Measurements from ENCODE around the gene CAMK2B.

CAMK2B gene

GRCh38 chr7:44348300-44348699 lies 22.9 kb upstream of the CAMK2B start:
- TF ChIP-seq, protein P1, sequence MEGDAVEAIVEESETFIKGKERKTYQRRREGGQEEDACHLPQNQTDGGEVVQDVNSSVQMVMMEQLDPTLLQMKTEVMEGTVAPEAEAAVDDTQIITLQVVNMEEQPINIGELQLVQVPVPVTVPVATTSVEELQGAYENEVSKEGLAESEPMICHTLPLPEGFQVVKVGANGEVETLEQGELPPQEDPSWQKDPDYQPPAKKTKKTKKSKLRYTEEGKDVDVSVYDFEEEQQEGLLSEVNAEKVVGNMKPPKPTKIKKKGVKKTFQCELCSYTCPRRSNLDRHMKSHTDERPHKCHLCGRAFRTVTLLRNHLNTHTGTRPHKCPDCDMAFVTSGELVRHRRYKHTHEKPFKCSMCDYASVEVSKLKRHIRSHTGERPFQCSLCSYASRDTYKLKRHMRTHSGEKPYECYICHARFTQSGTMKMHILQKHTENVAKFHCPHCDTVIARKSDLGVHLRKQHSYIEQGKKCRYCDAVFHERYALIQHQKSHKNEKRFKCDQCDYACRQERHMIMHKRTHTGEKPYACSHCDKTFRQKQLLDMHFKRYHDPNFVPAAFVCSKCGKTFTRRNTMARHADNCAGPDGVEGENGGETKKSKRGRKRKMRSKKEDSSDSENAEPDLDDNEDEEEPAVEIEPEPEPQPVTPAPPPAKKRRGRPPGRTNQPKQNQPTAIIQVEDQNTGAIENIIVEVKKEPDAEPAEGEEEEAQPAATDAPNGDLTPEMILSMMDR (IDR thresholded peaks at IDR 0.05; ENCODE audit: unreplicated experiment in 3 of 3): no peak
- H3K27me3 Mint-ChIP-seq (ENCODE audit: low read depth): peaks cover 8% of the 10 kb centered on the region
- H3K27ac Mint-ChIP-seq: no peak overlapping the region
- H3K4me1 Mint-ChIP-seq: peaks cover 8% of the 10 kb centered on the region
- no peaks in the 10 kb centered on the region for H3K36me3 Mint-ChIP-seq (ENCODE audit: low read depth)
- no peak overlapping the region for H3K4me3 Mint-ChIP-seq
- peaks cover 13% of the 10 kb centered on the region for H3K9me3 Mint-ChIP-seq

- Mint-ChIP-seq H3K4me3 (no peak overlapping the region), H3K4me1 (peaks cover 8% of the 10 kb centered on the region), H3K36me3 (ENCODE audit: low read depth) (no peaks in the 10 kb centered on the region), H3K9me3 (peaks cover 13% of the 10 kb centered on the region), H3K27me3 (ENCODE audit: low read depth) (peaks cover 8% of the 10 kb centered on the region), H3K27ac (no peak overlapping the region)
- TF ChIP-seq, protein P1 (IDR thresholded peaks at IDR 0.05; ENCODE audit: unreplicated experiment in 3 of 3): no peak
Measured at GRCh38 chr7:44347546-44348114, 22.2 kb upstream of the CAMK2B start.

DNA sequence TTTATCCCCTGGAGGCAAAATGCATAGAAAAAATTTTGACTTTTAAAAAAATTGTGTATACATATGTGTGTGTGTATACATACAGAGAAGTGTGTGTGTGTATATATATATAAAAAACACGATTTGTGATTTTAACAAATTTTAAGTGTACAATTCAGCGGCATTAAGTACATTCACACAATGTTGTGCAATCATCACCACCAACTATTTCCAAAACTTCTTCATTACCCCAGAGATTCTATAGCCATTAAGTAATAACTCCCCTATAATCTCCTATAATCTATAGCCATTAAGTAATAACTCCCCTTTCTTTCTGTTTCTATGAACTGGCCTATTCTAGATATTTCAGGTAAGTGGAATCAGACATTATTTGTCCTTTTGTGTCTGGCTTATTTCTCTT lies 20.7 kb upstream of the CAMK2B start:
- TF ChIP-seq, protein P1 (IDR thresholded peaks at IDR 0.05; ENCODE audit: unreplicated experiment in 3 of 3): no peak
- no peak overlapping the region for H3K27ac Mint-ChIP-seq
- peaks cover 7% of the 10 kb centered on the region for H3K9me3 Mint-ChIP-seq
- H3K27me3 Mint-ChIP-seq (ENCODE audit: low read depth): peaks cover 8% of the 10 kb centered on the region
- no peak overlapping the region for H3K4me3 Mint-ChIP-seq
- H3K36me3 Mint-ChIP-seq (ENCODE audit: low read depth): no peaks in the 10 kb centered on the region
- H3K4me1 Mint-ChIP-seq: peaks cover 8% of the 10 kb centered on the region

GRCh38 chr7:44341401-44341800 lies 16.0 kb upstream of the CAMK2B start:
- peaks cover 16% of the 10 kb centered on the region for H3K27me3 Mint-ChIP-seq (ENCODE audit: low read depth)
- no peaks in the 10 kb centered on the region for H3K4me1 Mint-ChIP-seq
- peaks cover 7% of the 10 kb centered on the region for H3K9me3 Mint-ChIP-seq
- TF ChIP-seq, protein P1 (IDR thresholded peaks at IDR 0.05; ENCODE audit: unreplicated experiment in 3 of 3): no peak
- H3K27ac Mint-ChIP-seq: no peak overlapping the region
- no peaks in the 10 kb centered on the region for H3K36me3 Mint-ChIP-seq (ENCODE audit: low read depth)
- H3K4me3 Mint-ChIP-seq: no peak overlapping the region

GRCh38 chr7:44338600-44338999 lies 13.2 kb upstream of the CAMK2B start:
- no peak overlapping the region for H3K4me3 Mint-ChIP-seq
- H3K27ac Mint-ChIP-seq: no peak overlapping the region

DNA sequence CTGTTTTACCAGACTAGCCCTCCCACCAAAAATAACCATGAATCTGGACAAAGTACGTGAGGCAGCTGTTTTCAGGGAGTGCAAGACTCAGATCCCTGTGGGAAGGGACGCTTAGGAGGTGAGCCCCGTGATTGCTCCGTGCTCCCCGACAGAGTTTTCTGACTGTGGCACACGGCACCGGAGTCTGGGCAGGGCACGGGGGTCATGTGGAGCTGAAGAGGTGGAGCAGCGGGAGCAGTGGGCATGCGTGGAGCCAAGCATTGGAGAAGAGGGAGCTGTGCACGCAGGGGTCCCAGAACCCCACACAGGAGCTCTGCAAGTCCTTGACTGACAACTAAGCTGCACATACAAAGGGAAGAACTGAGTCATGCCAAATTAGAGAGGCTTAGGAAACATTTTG lies 11.1 kb upstream of the CAMK2B start:
- Mint-ChIP-seq H3K27ac (no peak overlapping the region), H3K36me3 (ENCODE audit: low read depth) (no peaks in the 10 kb centered on the region), H3K27me3 (ENCODE audit: low read depth) (peaks cover 11% of the 10 kb centered on the region)

More at GRCh38 chr7:44338600-44338999, 13.2 kb upstream of the CAMK2B start:
- peaks cover 7% of the 10 kb centered on the region for H3K4me1 Mint-ChIP-seq
- H3K36me3 Mint-ChIP-seq (ENCODE audit: low read depth): no peaks in the 10 kb centered on the region
- peaks cover 10% of the 10 kb centered on the region for H3K9me3 Mint-ChIP-seq
- H3K27me3 Mint-ChIP-seq (ENCODE audit: low read depth): peaks cover 11% of the 10 kb centered on the region
- TF ChIP-seq, protein P1 (IDR thresholded peaks at IDR 0.05; ENCODE audit: unreplicated experiment in 3 of 3): no peak

More for the DNA sequence above, 11.1 kb upstream of the CAMK2B start:
- Mint-ChIP-seq H3K4me3 (no peak overlapping the region), H3K4me1 (peaks cover 17% of the 10 kb centered on the region), H3K9me3 (peaks cover 10% of the 10 kb centered on the region)
- TF ChIP-seq, protein P1 (IDR thresholded peaks at IDR 0.05; ENCODE audit: unreplicated experiment in 3 of 3): no peak
